Measurements from ENCODE around the gene NOTO.

- TF ChIP-seq CTCF (IDR thresholded peaks at IDR 0.05) (no peak), EZH2phosphoT487 (IDR thresholded peaks at IDR 0.05) (no peak), EZH2 (IDR thresholded peaks at IDR 0.05) (no peak)
These were observed 28.6 kb upstream of the NOTO start for GRCh38 chr2:73173781-73174180.
